Middle frontal gyrus (tissue), 1 donor: ENCODE results near the gene PPID.
"Not testable (repeated sequence)": the region's sequence is repeated elsewhere in the genome, so short reads cannot be mapped to it uniquely, and the experiment has no call there.

Source experiments
- DNase-seq: peaks from one replicate; pipeline ENCODE4 v3.0.0-alpha.2; 2015; ENCODE audit warnings: low spot score; ENCODE audit errors: extremely low spot score

The PPID gene

DNA sequence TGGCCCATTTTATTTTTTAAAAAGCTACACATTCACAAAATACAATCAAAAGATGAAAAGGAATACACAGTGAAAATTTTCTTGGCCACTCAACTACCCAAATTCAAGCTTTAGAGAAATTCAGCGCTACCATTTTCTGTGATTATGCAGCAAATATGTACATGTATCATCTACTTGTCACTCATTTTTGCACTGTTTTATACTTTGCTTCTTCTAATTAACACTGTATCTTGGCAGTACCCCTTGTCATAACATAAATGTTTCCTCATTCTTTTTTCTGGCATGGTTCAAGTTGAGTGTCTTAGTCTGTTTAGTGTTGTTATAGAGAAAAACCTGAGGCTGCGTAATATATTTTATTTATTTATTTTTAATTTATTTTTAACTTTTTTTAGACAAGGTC lies 15.7 kb upstream of the PPID start:
- DNase-seq: no peak

DNA sequence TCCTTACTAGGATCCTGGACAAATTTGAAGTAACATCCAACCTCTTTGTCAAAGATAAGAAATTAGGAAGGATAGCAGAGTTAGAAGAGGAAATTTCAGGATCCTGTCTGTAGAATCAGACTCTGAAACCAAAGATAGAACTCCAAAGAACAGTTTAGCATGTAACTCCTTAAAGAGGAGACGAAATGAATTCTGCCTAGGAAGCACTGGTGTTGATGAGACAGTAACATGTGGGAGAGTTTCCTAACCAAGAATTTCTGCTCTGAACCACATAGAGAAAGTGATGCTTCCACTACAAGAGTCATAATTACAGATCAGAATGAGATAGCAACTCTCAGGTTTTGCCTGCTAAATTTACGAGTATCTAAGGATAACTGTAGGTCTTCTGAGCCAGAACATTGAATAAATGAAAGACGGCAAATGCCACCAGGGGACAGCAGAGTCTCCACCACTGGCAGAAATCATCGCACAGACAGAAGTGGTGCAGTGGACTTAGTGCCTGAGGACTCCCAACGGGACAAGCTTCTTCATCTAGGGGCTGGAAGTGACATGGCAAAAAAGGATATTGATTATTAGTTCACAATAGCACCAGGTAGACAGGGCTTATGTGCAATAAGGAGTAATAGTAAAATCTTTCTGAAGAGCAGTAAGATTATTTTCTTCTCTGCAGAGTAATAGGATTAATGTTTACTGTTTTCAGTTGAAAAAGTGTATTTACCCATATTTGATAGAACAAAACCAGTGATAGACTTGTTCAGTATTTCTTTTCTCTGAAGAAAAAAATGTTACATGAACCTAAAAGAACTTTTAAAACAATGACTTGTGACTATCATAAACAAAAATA lies 6.7 kb upstream of the PPID start:
- DNase-seq: peak; percentile 56

DNA sequence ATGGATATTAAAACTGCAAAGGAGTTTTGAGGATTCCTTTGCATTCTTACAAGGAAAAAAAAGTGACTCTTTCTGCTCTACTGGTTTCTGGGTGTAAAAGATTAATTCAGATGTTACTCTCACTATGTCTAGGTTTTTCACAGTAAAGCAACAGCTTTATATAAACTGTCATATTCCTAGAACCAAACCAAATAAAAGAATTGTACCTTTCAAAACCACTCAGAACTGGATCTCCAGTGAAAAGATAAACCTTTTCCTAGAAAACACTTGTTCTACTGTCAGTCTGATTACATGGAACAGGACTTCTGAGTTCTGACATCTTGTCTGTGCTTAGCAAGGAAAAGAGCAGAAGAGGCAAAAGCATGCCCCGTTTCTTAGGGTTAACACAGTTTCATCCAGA lies 5.0 kb upstream of the PPID start:
- DNase-seq: no peak

DNA sequence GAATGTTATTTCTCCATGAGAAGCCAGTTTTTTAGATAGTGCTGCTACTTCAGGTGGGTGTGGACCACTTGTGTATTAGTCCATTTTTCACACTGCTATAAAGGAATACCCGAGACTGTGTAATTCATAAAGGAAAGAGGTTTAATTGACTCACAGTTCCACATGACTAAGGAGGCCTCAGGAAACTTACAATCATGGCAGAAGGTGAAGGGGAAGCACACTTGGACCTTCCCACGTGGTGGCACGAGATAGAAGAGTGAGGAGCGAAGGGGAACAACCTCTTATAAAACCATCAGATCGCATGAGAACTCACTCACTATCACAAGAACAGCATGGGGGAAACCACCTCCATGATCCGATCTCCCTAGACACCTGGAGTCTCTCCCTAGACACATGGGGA lies 3.4 kb upstream of the PPID start:
- no peak for DNase-seq

GRCh38 chr4:158724637-158725036 lies 1.4 kb upstream of the PPID start:
- DNase-seq: no peak

DNA sequence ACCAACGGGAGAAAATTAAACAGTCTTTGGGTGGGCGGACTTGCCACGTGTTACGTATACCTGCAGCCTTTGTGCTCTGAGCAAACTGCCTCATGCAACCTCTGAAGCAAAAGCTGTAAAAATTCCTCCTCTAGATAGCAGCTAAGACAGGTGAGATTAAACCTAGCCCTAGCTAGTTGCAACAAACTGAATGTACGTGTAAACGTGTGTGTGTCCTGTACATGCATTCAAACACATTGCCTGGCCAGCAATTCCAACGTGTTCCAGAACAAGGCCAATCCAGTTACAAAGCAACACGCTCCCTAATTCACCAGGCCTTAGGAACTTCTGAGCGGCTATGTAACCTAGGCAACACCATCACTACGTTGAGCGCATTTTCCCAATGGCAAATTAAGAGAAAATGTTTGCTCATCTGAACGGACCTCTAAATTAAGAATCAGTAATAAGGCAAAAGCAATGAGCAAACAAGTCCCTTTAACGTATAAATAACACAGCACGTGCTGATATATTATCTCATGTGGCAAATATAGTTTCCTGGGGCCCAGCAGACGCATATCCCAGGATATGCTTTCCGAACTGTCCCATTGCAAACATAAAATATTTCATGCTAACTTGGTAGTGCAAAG lies 792 bp downstream of the PPID start:
- no peak for DNase-seq

- DNase-seq: no peak
Measured at GRCh38 chr4:158721680-158722079, 1.5 kb downstream of the PPID start.

DNA sequence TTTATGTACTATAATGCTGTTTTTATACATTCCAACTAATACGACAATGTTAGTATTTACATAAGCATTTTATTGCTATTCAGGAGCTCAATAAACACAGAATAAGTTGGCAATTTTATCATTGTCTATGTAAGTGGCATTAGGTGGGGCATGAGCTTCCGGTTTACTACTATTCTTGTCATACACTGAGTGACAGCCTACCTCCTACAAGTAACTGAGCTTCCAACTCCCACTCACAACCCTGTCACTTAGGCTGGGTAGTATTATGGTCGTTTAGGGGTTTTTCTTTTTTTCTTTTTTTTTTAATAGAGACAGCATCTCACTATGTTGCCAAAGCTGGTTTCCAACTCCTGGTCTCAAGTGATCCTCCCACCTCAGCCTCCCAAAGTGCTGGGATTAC lies 7.4 kb downstream of the PPID start:
- no peak for DNase-seq

GRCh38 chr4:158714937-158715336 lies 8.3 kb downstream of the PPID start:
- DNase-seq: no peak

GRCh38 chr4:158712622-158713021 lies 10.6 kb downstream of the PPID start:
- not testable (repeated sequence) for DNase-seq

DNA sequence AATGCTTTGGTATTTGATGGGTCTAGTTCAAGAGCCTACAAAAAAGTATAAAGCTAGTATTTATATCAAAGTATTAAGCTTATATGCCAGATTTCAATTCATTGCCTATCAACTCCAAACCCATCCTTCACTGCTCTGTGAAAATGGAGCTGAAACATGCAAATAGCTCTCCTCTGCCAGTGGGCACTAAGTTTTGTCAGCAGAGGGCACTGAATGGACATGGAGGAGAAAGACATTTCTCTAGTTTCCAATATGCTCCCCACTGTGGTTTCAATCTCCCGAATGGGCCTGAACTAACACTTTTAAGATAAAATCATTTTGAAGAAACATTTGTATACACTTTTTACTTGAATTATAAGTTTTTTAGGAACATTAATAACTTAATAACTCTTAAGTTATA lies 12.4 kb downstream of the PPID start:
- no peak for DNase-seq

- DNase-seq: no peak
Measured at GRCh38 chr4:158704274-158704673, 18.9 kb downstream of the PPID start.

DNA sequence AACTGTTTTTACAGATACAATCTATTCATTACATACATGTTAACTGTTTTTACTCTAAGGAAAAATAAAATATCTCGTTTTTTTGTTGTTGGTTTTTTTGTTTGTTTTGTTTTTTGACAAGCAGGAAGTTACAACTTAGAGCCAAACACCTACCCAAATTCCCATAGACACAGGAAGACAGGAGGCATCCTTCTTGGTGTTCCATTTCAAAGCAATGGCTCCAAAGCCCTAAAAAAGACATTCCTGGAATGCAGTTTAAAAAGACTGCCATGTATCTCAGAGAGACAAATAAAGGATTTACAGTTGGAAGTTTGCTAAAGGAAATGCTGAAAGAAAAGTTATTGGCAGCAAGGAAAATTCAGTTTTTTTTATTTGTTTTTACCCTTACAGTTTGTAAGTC lies 34.4 kb downstream of the PPID start:
- no peak for DNase-seq

GRCh38 chr4:158682066-158682465 lies 41.1 kb downstream of the PPID start:
- no peak for DNase-seq

- DNase-seq: no peak
Measured at GRCh38 chr4:158681629-158682028, 41.6 kb downstream of the PPID start.

- DNase-seq: no peak
Measured at GRCh38 chr4:158678767-158679166, 44.4 kb downstream of the PPID start.

- DNase-seq: no peak
Measured at GRCh38 chr4:158676076-158676475, 47.1 kb downstream of the PPID start.

DNA sequence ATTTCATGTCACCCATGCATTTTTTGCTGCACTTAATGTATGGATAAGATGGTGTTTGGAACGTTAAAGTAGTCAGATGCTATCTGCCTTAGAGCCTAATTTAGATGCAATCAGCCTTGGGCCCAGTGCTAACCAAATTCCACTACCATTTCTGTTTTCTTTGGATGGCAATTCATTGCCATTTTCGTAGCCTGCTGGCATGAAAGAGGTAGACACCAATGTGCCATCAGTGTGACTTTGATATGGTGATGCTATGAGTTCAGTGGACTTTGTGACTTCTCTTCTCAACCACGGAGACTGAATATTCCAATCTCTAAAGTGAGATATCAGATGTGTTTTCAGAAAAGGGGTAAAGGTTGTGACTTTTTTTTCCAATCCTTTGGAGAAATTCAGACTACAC lies 49.6 kb downstream of the PPID start:
- no peak for DNase-seq

- DNase-seq: peak; percentile 99
Measured at GRCh38 chr4:158671915-158672806, 51.0 kb downstream of the PPID start, which contains the start of gene ETFDH. Gene ETFDH (plus strand): TSS chr4:158672296. CDS start chr4:158672457, 161 bp downstream.

DNA sequence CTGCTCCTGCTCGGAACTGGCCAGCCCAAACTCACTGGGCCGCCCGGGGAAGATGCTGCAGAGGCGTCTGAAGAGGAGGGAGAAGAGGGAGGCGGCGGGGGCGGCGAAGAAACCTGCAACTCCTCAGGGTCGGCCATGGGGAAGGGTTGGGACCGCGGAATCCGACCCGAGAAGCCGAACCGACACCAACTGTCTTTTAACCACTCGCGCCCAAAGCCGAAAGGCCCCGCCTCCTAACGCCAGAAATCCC lies 51.6 kb downstream of the PPID start, which contains the start of gene C4orf46:
TSS of gene C4orf46 (minus strand) at position 223 of the 250 bp plus-strand sequence. CDS start at position 137, 86 bp downstream.
- DNase-seq: no peak

- peak; percentile 32 for DNase-seq
Measured at GRCh38 chr4:158670975-158671664, 52.1 kb downstream of the PPID start.
